Gastroesophageal sphincter (tissue), 4 donors: ENCODE measurements around the gene LRRC49. TPM values are rescaled to one million over a fixed set of nuclear protein-coding genes. Genes with fewer than 3 reads are reported as not detected.

Source experiments
- ATAC-seq: fragments of 150-250 bp; one replicate; pipeline ENCODE4 v1.9.1; 2016; ENCODE audit warnings: mild to moderate bottlenecking, moderate library complexity
- H3K27ac ChIP-seq, 4 donors: fragments of 200-600 bp; sonication (generic) in 3 of 4; 1 replicate in 3 of 4; 2 replicates in 1 of 4; pipeline ENCODE4 v1.5.1; 2016 to 2019
- H3K27me3 ChIP-seq: fragments of 200-600 bp; sonication (generic); one replicate; pipeline ENCODE4 v1.5.1; 2019
- H3K36me3 ChIP-seq, 2 donors: fragments of 200-600 bp; sonication (generic); one replicate each; pipeline ENCODE4 v1.5.1; 2019; ENCODE audit warnings: control low read depth in 1 of 2
- H3K4me1 ChIP-seq, 3 donors: fragments of 200-600 bp; sonication (generic); 1 replicate in 2 of 3; 2 replicates in 1 of 3; pipeline ENCODE4 v1.5.1; 2016 to 2019; ENCODE audit warnings: control low read depth in 2 of 3
- H3K4me3 ChIP-seq, 2 donors: fragments of 200-600 bp; sonication (generic); one replicate each; pipeline ENCODE4 v1.5.1; 2019; ENCODE audit warnings: mild to moderate bottlenecking in 1 of 2, moderate library complexity in 1 of 2
- H3K9me3 ChIP-seq, 3 donors: fragments of 200-600 bp; sonication (generic); one replicate each; pipeline ENCODE4 v1.5.1; 2017 to 2019; ENCODE audit warnings: control low read depth in 2 of 3
- CTCF ChIP-seq, 4 experiments: fragments of 200-600 bp in 2 of 4; fragments of 450-650 bp in 2 of 4; sonication (generic) in 1 of 4; IDR thresholded peaks; one replicate each; pipeline ENCODE4 v1.5.1; 2017 to 2019; ENCODE audit warnings: antibody characterized with exemption in 4 of 4, mild to moderate bottlenecking in 2 of 4, moderate library complexity in 2 of 4
- EP300 ChIP-seq: sonication (generic); formaldehyde crosslinking; IDR thresholded peaks from one replicate; pipeline ENCODE4 v1.6.1; 2017; ENCODE audit warnings: antibody characterized with exemption, mild to moderate bottlenecking
- POLR2A ChIP-seq, 2 donors: fragments of 450-650 bp; IDR thresholded peaks; one replicate each; pipeline ENCODE4 v1.6.1; 2017; ENCODE audit warnings: antibody characterized with exemption in 2 of 2, mild to moderate bottlenecking in 2 of 2, moderate library complexity in 1 of 2
- POLR2AphosphoS5 ChIP-seq: sonication (generic); formaldehyde crosslinking; IDR thresholded peaks from one replicate; pipeline ENCODE4 v1.6.1; 2017; ENCODE audit warnings: antibody characterized with exemption
- WGBS, 2 donors: methylation state at CpG; one replicate each; pipeline ENCODE4 v1.1.5; 2018; ENCODE audit warnings: low coverage in 1 of 2; 5-methylcytosine and 5-hydroxymethylcytosine counted together
- total RNA-seq, 4 donors: library from RNA; depleted of rRNA; stranded (reverse); fragments of >200 nt; gene quantifications; one replicate each; pipeline ENCODE4 v1.1.0, GENCODE V29; 2016

The LRRC49 gene
- total RNA-seq, 4 donors from 2014 or later = 5.8 to 14.5 (median 9.2) TPM

- Histone ChIP-seq H3K27ac (no peak overlapping the region), H3K36me3 (no peaks in the 10 kb centered on the region), H3K9me3 (peaks cover 0 to 6% (median 0%) of the 10 kb centered on the region in 3 donors), H3K4me1 (peaks cover 0 to 7% (median 0%) of the 10 kb centered on the region in 3 donors), H3K4me3 (no peak overlapping the region), H3K27me3 (no peaks in the 10 kb centered on the region)
- no peak for ATAC-seq
- TF ChIP-seq POLR2AphosphoS5 = no peak
- WGBS, 2 donors = 87 to 96% methylated on average over 3 of the region's 3 CpGs
These were observed 165.0 kb downstream of the LRRC49 start for GRCh38 chr15:71057581-71057980.

GRCh38 chr15:71060983-71061382, 168.4 kb downstream of the LRRC49 start:
- ATAC-seq = no peak
- Histone ChIP-seq H3K27ac (no peak overlapping the region), H3K4me3 (no peak overlapping the region), H3K36me3 (no peaks in the 10 kb centered on the region), H3K4me1 (no peaks in the 10 kb centered on the region), H3K27me3 (no peaks in the 10 kb centered on the region), H3K9me3 (peaks cover 0 to 6% (median 0%) of the 10 kb centered on the region in 3 donors)
- TF ChIP-seq POLR2A (IDR thresholded peaks at IDR 0.05) = no peak
- no peak for TF ChIP-seq CTCF (IDR thresholded peaks at IDR 0.05)
- no peak for TF ChIP-seq EP300
- TF ChIP-seq POLR2AphosphoS5 = no peak
- WGBS, 2 donors = 76 to 100% methylated on average over 1 of the region's 1 CpG

- H3K36me3 ChIP-seq = no peaks in the 10 kb centered on the region
- H3K27ac ChIP-seq = no peak overlapping the region
- no peaks in the 10 kb centered on the region for H3K9me3 ChIP-seq
- no peak overlapping the region for H3K4me3 ChIP-seq
- no peaks in the 10 kb centered on the region for H3K4me1 ChIP-seq
- no peaks in the 10 kb centered on the region for H3K27me3 ChIP-seq
- no peak for ATAC-seq
- WGBS, 2 donors = 42 to 79% methylated on average over 3 to 4 of the region's 5 CpGs
- no peak for TF ChIP-seq POLR2A (IDR thresholded peaks at IDR 0.05)
- no peak for TF ChIP-seq EP300
- TF ChIP-seq POLR2AphosphoS5 = no peak
- no peak for TF ChIP-seq CTCF (IDR thresholded peaks at IDR 0.05)
These were observed 174.4 kb downstream of the LRRC49 start for GRCh38 chr15:71066983-71067382.

GRCh38 chr15:71069693-71070092, 177.1 kb downstream of the LRRC49 start:
- TF ChIP-seq POLR2A (IDR thresholded peaks at IDR 0.05) = no peak
- no peak for TF ChIP-seq EP300
- no peak for TF ChIP-seq POLR2AphosphoS5
- no peak for TF ChIP-seq CTCF (IDR thresholded peaks at IDR 0.05)
- no peak overlapping the region for H3K27ac ChIP-seq
- H3K4me3 ChIP-seq = no peak overlapping the region
- H3K9me3 ChIP-seq = no peaks in the 10 kb centered on the region
- no peaks in the 10 kb centered on the region for H3K36me3 ChIP-seq
- WGBS, 2 donors = 54 to 60% methylated on average over 1 to 2 of the region's 2 CpGs
- ATAC-seq = no peak
- no peaks in the 10 kb centered on the region for H3K27me3 ChIP-seq
- no peaks in the 10 kb centered on the region for H3K4me1 ChIP-seq

GRCh38 chr15:71071529-71071928, 178.9 kb downstream of the LRRC49 start:
- Histone ChIP-seq H3K4me3 (no peak overlapping the region), H3K27me3 (no peaks in the 10 kb centered on the region), H3K36me3 (no peaks in the 10 kb centered on the region), H3K4me1 (no peaks in the 10 kb centered on the region), H3K9me3 (no peaks in the 10 kb centered on the region), H3K27ac (no peak overlapping the region)
- TF ChIP-seq CTCF (IDR thresholded peaks at IDR 0.05) (no peak), EP300 (no peak), POLR2A (IDR thresholded peaks at IDR 0.05) (no peak), POLR2AphosphoS5 (no peak)
- no peak for ATAC-seq
